H1 (cell line): ENCODE results near the gene LCN12. TPM values are rescaled to one million over a fixed set of nuclear protein-coding genes. Genes with fewer than 3 reads are reported as not detected.

Source experiments
- CTCF ChIA-PET: fragments of 300-600 bp; sonication (Branson Sonifier 250); formaldehyde crosslinking; loops from one replicate; lab custom pipeline; 2021; ENCODE audit not compliant: partially characterized antibody; lab: Charles Lee
- POLR2A ChIA-PET: fragments of 300-600 bp; sonication (Branson Sonifier 250); formaldehyde crosslinking; loops from one replicate; lab custom pipeline; 2021; ENCODE audit warnings: inconsistent platforms; ENCODE audit not compliant: partially characterized antibody; lab: Charles Lee
- DNase-seq, 2 experiments: peaks; one replicate each; pipeline versions ENCODE4 v3.0.0 to v3.0.0-alpha.2; 2010 to 2022; ENCODE audit warnings: low spot score in 2 of 2, low read depth in 1 of 2, mixed read lengths in 1 of 2
- FAIRE-seq: peaks from 2 replicates; lab custom pipeline; 2011; peaks lifted over from hg19 to GRCh38; lab: Jason Lieb, UNC
- H2AFZ ChIP-seq: 2 replicates; pipeline ENCODE4 v1.8.1; 2012; ENCODE audit warnings: low read length, inconsistent platforms
- H2AK5ac ChIP-seq: 2 replicates; pipeline ENCODE4 v1.6.1; 2013; ENCODE audit warnings: low read depth, low read length
- H2BK120ac ChIP-seq: replicated peaks from 2 replicates; pipeline ENCODE3; 2013; ENCODE audit warnings: low read depth, low read length, inconsistent platforms
- H2BK12ac ChIP-seq: 2 replicates; pipeline ENCODE4 v1.6.1; 2013; ENCODE audit warnings: low read depth, low read length
- H2BK15ac ChIP-seq: 2 replicates; pipeline ENCODE4 v1.6.1; 2013; ENCODE audit warnings: low read length
- H2BK20ac ChIP-seq: 2 replicates; pipeline ENCODE4 v1.6.1; 2013; ENCODE audit warnings: low read length
- H2BK5ac ChIP-seq: 2 replicates; pipeline ENCODE4 v1.6.1; 2013; ENCODE audit warnings: low read depth, low read length
- H3K14ac ChIP-seq: 2 replicates; pipeline ENCODE4 v1.6.1; 2013; ENCODE audit warnings: inconsistent platforms; ENCODE audit not compliant: insufficient read length
- H3K18ac ChIP-seq: 2 replicates; pipeline ENCODE4 v1.6.1; 2013; ENCODE audit warnings: low read length; ENCODE audit errors: extremely low read depth
- H3K23ac ChIP-seq: 2 replicates; pipeline ENCODE4 v1.6.1; 2013; ENCODE audit warnings: inconsistent platforms; ENCODE audit not compliant: insufficient read length
- H3K23me2 ChIP-seq: 2 replicates; pipeline ENCODE4 v1.6.1; 2013; ENCODE audit warnings: low read depth, low read length
- H3K27ac ChIP-seq: 2 replicates; pipeline ENCODE4 v1.6.1; 2011; ENCODE audit warnings: low read depth, low read length, inconsistent platforms
- H3K27me3 ChIP-seq, 4 experiments: replicated peaks in 1 of 4; 1 replicate in 1 of 4; 2 replicates in 3 of 4; pipeline versions ENCODE4 v1.6.1 to v1.8.1; 2011 to 2013; ENCODE audit warnings: low read length in 3 of 4, mild to moderate bottlenecking in 3 of 4, inconsistent platforms in 2 of 4, mixed read lengths in 2 of 4, moderate library complexity in 1 of 4; ENCODE audit not compliant: control insufficient read depth in 3 of 4, insufficient read depth in 3 of 4; ENCODE audit errors: extremely low read depth in 1 of 4
- H3K36me3 ChIP-seq, 4 experiments: 2 replicates each; pipeline versions ENCODE4 v1.6.1 to v1.8.1; 2011 to 2013; ENCODE audit warnings: mild to moderate bottlenecking in 4 of 4, low read length in 3 of 4, moderate library complexity in 2 of 4, control low read depth in 1 of 4, inconsistent platforms in 1 of 4; ENCODE audit not compliant: insufficient read depth in 4 of 4, control insufficient read depth in 2 of 4
- H3K4ac ChIP-seq: replicated peaks from 2 replicates; pipeline ENCODE3; 2013; ENCODE audit warnings: low read length, low read depth, mixed read lengths, inconsistent platforms; ENCODE audit not compliant: insufficient read length
- H3K4me1 ChIP-seq, 4 experiments: replicated peaks in 1 of 4; 1 replicate in 1 of 4; 2 replicates in 3 of 4; pipeline versions ENCODE4 v1.6.1 to v1.8.1; 2011 to 2013; ENCODE audit warnings: low read length in 3 of 4, inconsistent platforms in 2 of 4, mixed read lengths in 1 of 4; ENCODE audit not compliant: insufficient read depth in 4 of 4, control insufficient read depth in 3 of 4
- H3K4me2 ChIP-seq, 2 experiments: 2 replicates each; pipeline versions ENCODE4 v1.6.1 to v1.8.1; 2011 to 2013; ENCODE audit warnings: low read depth in 2 of 2, low read length in 2 of 2, control low read depth in 1 of 2, inconsistent platforms in 1 of 2, mild to moderate bottlenecking in 1 of 2; ENCODE audit not compliant: insufficient read depth in 1 of 2
- H3K4me3 ChIP-seq, 4 experiments: fragments of 200-600, 300-600 bp in 1 of 4; sonication (generic), shearing (Covaris generic), sonication (Bioruptor Twin) in 1 of 4; 2 replicates each; pipeline versions ENCODE4 v1.5.1 to v1.8.1; 2011 to 2016; ENCODE audit warnings: low read length in 4 of 4, low read depth in 3 of 4, control low read depth in 2 of 4, inconsistent platforms in 2 of 4, mild to moderate bottlenecking in 2 of 4, mixed read lengths in 1 of 4, moderate library complexity in 1 of 4; ENCODE audit not compliant: insufficient read depth in 2 of 4; ENCODE audit errors: extremely low read depth in 1 of 4
- H3K56ac ChIP-seq: replicated peaks from 2 replicates; pipeline ENCODE3; 2013; ENCODE audit warnings: low read depth, mild to moderate bottlenecking, mixed read lengths, low read length, inconsistent platforms; ENCODE audit not compliant: insufficient read length
- H3K79me1 ChIP-seq: 2 replicates; pipeline ENCODE4 v1.6.1; 2013; ENCODE audit warnings: low read depth, low read length, control low read depth
- H3K79me2 ChIP-seq, 2 experiments: 2 replicates each; pipeline versions ENCODE4 v1.6.1 to v1.8.1; 2012 to 2013; ENCODE audit warnings: low read length in 2 of 2, mild to moderate bottlenecking in 2 of 2, inconsistent platforms in 1 of 2; ENCODE audit not compliant: insufficient read depth in 2 of 2, control insufficient read depth in 1 of 2
- H3K9ac ChIP-seq, 4 experiments: replicated peaks in 1 of 4; 1 replicate in 1 of 4; 2 replicates in 3 of 4; pipeline versions ENCODE4 v1.6.1 to v1.8.1; 2011 to 2013; ENCODE audit warnings: low read depth in 3 of 4, low read length in 3 of 4, control low read depth in 2 of 4, mild to moderate bottlenecking in 2 of 4, moderate library complexity in 2 of 4, inconsistent platforms in 1 of 4; ENCODE audit errors: extremely low read depth in 1 of 4
- H3K9me3 ChIP-seq, 2 experiments: 2 replicates each; pipeline versions ENCODE4 v1.6.1 to v1.8.1; 2012 to 2013; ENCODE audit warnings: mild to moderate bottlenecking in 2 of 2, moderate library complexity in 2 of 2, control low read depth in 1 of 2, inconsistent platforms in 1 of 2, low read depth in 1 of 2, low read length in 1 of 2, mixed read lengths in 1 of 2; ENCODE audit not compliant: insufficient read depth in 2 of 2
- H4K20me1 ChIP-seq, 2 experiments: replicated peaks in 1 of 2; 2 replicates each; pipeline versions ENCODE3 to v1.8.1; 2011 to 2013; ENCODE audit warnings: inconsistent platforms in 2 of 2, low read length in 2 of 2, mild to moderate bottlenecking in 1 of 2; ENCODE audit not compliant: insufficient read depth in 2 of 2, control insufficient read depth in 1 of 2
- H4K5ac ChIP-seq: 2 replicates; pipeline ENCODE4 v1.6.1; 2013; ENCODE audit warnings: low read length, low read depth, mixed read lengths, inconsistent platforms; ENCODE audit not compliant: insufficient read length
- H4K8ac ChIP-seq: 2 replicates; pipeline ENCODE4 v1.8.0; 2013; ENCODE audit warnings: mild to moderate bottlenecking, moderate library complexity, low read length, inconsistent platforms; ENCODE audit not compliant: insufficient read depth; ENCODE audit errors: extremely low read depth
- H4K91ac ChIP-seq: replicated peaks from 2 replicates; pipeline ENCODE3; 2013; ENCODE audit warnings: low read length, mixed read lengths, inconsistent platforms; ENCODE audit not compliant: insufficient read length
- CBX5 ChIP-seq: fragments of 300-800, 300-1000 bp; sonication (generic); IDR thresholded peaks from 2 replicates; pipeline ENCODE4 v1.7.1; 2016; ENCODE audit warnings: antibody characterized with exemption, low read length, low read depth
- GABPA ChIP-seq: IDR thresholded peaks from 2 replicates; pipeline ENCODE4 v1.6.1; 2011; ENCODE audit warnings: mild to moderate bottlenecking, low read length, moderate library complexity, borderline replicate concordance; ENCODE audit not compliant: insufficient read depth
- KDM1A ChIP-seq: fragments of 200-600, 300-600 bp; sonication (generic); IDR thresholded peaks from 2 replicates; pipeline ENCODE4 v1.7.1; 2016; ENCODE audit warnings: mild to moderate bottlenecking, low read length, borderline replicate concordance
- POLR2AphosphoS5 ChIP-seq: IDR thresholded peaks from 2 replicates; pipeline ENCODE4 v1.6.1; 2011; ENCODE audit warnings: low read depth, low read length
- SUZ12 ChIP-seq: fragments of 200-600 bp; sonication (generic); IDR thresholded peaks from 2 replicates; pipeline ENCODE4 v1.6.1; 2012; ENCODE audit warnings: mild to moderate bottlenecking, inconsistent platforms, low read length, moderate library complexity, mixed read lengths
- whole genome bisulfite sequencing, 2 experiments: shearing (Covaris generic) in 1 of 2; methylation state at CpG; one replicate each; pipeline versions ENCODE4 v1.1.6 to v1.1.7; 2013 to 2015; ENCODE audit warnings: low lambda C conversion rate in 2 of 2, mixed read lengths in 2 of 2, inconsistent platforms in 1 of 2, low coverage in 1 of 2, missing lambda C conversion rate in 1 of 2; ENCODE audit not compliant: insufficient replicate concordance in 2 of 2, insufficient coverage in 1 of 2, insufficient read length in 1 of 2; ENCODE audit errors: extremely low coverage in 1 of 2, missing lambda C conversion rate in 1 of 2; 5-methylcytosine and 5-hydroxymethylcytosine counted together
- polyA plus RNA-seq, 7 experiments: library from polyadenylated mRNA; depleted of rRNA in 3 of 7; stranded (reverse) in 5 of 7; unstranded in 2 of 7; fragments of >200 nt in 5 of 7; fragments of 200-250 nt in 2 of 7; gene quantifications; 1 replicate in 5 of 7; 2 replicates in 1 of 7; 4 replicates in 1 of 7; pipeline versions ENCODE4 v1.2.1 to v1.2.3, GENCODE V29; 2011 to 2013; ENCODE audit warnings: missing spikeins in 2 of 7, mixed read lengths in 2 of 7
- total RNA-seq: library from RNA; stranded (reverse); fragmentation: NEBNext Ultra II Directional; extraction: Animal tissue kit (Norgen Biotek cat#: 25700); gene quantifications from 2 replicates; pipeline ENCODE4 v1.2.1, GENCODE V29; 2021
- TF ChIP-seq, protein P1 (sequence below), 3 experiments: IDR thresholded peaks; 1 replicate in 2 of 3; 2 replicates in 1 of 3; pipeline versions ENCODE4 v1.5.1 to v1.6.1; 2011; ENCODE audit warnings: low read length in 3 of 3, mild to moderate bottlenecking in 3 of 3, inconsistent platforms in 2 of 3, low read depth in 1 of 3, moderate library complexity in 1 of 3; ENCODE audit not compliant: insufficient read depth in 1 of 3; ENCODE audit errors: control extremely low read depth in 1 of 3

LCN12 gene
- total and polyA plus RNA-seq, 2 of the 8 experiments (the other 6 are each of a cell fraction or from before 2014, with no cell fraction given): 1.1 to 1.7 TPM

- H2BK5ac ChIP-seq: no peak overlapping the region
- no peaks in the 10 kb centered on the region for H3K79me1 ChIP-seq
- H4K20me1 ChIP-seq: peaks cover 0 to 1% of the 10 kb centered on the region in 2 experiments
- peak overlapping the region; percentile 69 to 87 for H3K4me2 ChIP-seq
- CTCF ChIA-PET: interaction anchor here (0.7 to 2.2 kb wide), 9 partner anchors 11 to 142 kb away, joined by 3 to 9 read pairs (median 4); partner anchors contain the start of gene SAPCD2
- H3K4me1 ChIP-seq: peaks cover 0 to 4% (median 2%) of the 10 kb centered on the region in 4 experiments; a peak in 2 of 7 replicates
- H2BK120ac ChIP-seq: no peak overlapping the region
- no peak overlapping the region for H3K27ac ChIP-seq
- no peak overlapping the region for H2BK20ac ChIP-seq
- peaks cover 13 to 45% (median 42%) of the 10 kb centered on the region in 4 experiments for H3K27me3 ChIP-seq
- H2BK12ac ChIP-seq: no peak overlapping the region
- 18% methylated on average over 15 of the region's 33 CpGs; no CpG with 5 or more reads in 1 of the 2 experiments for WGBS, 2 experiments
- H2AFZ ChIP-seq: no peak overlapping the region
- no peak overlapping the region for H3K23ac ChIP-seq
- peaks cover 3 to 6% of the 10 kb centered on the region in 2 experiments; a peak in 2 of 4 replicates for H3K9me3 ChIP-seq
- H4K5ac ChIP-seq: no peak overlapping the region
- H3K4ac ChIP-seq: no peak overlapping the region
- H3K23me2 ChIP-seq: peaks cover 12% of the 10 kb centered on the region; the same call in 1 of the 2 replicates
- no peak for DNase-seq
- H3K36me3 ChIP-seq: no peaks in the 10 kb centered on the region
- no peak for TF ChIP-seq POLR2AphosphoS5
- TF ChIP-seq KDM1A: no peak
- TF ChIP-seq CBX5: no peak
- TF ChIP-seq, protein P1, sequence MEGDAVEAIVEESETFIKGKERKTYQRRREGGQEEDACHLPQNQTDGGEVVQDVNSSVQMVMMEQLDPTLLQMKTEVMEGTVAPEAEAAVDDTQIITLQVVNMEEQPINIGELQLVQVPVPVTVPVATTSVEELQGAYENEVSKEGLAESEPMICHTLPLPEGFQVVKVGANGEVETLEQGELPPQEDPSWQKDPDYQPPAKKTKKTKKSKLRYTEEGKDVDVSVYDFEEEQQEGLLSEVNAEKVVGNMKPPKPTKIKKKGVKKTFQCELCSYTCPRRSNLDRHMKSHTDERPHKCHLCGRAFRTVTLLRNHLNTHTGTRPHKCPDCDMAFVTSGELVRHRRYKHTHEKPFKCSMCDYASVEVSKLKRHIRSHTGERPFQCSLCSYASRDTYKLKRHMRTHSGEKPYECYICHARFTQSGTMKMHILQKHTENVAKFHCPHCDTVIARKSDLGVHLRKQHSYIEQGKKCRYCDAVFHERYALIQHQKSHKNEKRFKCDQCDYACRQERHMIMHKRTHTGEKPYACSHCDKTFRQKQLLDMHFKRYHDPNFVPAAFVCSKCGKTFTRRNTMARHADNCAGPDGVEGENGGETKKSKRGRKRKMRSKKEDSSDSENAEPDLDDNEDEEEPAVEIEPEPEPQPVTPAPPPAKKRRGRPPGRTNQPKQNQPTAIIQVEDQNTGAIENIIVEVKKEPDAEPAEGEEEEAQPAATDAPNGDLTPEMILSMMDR (IDR thresholded peaks at IDR 0.05; ENCODE audit: control extremely low read depth in 1 of 3, insufficient read depth in 1 of 3, low read depth in 1 of 3, low read length in 3 of 3): no peak
- TF ChIP-seq SUZ12: no peak
- TF ChIP-seq GABPA: no peak
- POLR2A ChIA-PET: interaction anchor here (1.1 kb wide), 1 partner anchor 11 kb away, joined by 3 read pairs; the partner anchor contains the start of gene CLIC3
- H3K18ac ChIP-seq: no peak overlapping the region; the same call in 1 of the 2 replicates
- H3K4me3 ChIP-seq: peak overlapping the region; percentile 18 to 68 (median 20); a peak in 6 of 8 replicates
- no peak overlapping the region for H2AK5ac ChIP-seq
- no peak overlapping the region for H3K9ac ChIP-seq
- H4K91ac ChIP-seq: no peak overlapping the region
- H2BK15ac ChIP-seq: no peak overlapping the region
- no peaks in the 10 kb centered on the region for H3K79me2 ChIP-seq
- no peak overlapping the region for H3K14ac ChIP-seq
- H3K56ac ChIP-seq: no peak overlapping the region
- no peak overlapping the region for H4K8ac ChIP-seq
- FAIRE-seq: no peak
Observed at GRCh38 chr9:136985853-136986252, 33.8 kb downstream of the LCN12 start.
